ENCODE measurements around the gene KLKB1.
"Not testable (repeated sequence)": the region's sequence is repeated elsewhere in the genome, so short reads cannot be mapped to it uniquely, and the experiment has no call there.

KLKB1 gene

DNA sequence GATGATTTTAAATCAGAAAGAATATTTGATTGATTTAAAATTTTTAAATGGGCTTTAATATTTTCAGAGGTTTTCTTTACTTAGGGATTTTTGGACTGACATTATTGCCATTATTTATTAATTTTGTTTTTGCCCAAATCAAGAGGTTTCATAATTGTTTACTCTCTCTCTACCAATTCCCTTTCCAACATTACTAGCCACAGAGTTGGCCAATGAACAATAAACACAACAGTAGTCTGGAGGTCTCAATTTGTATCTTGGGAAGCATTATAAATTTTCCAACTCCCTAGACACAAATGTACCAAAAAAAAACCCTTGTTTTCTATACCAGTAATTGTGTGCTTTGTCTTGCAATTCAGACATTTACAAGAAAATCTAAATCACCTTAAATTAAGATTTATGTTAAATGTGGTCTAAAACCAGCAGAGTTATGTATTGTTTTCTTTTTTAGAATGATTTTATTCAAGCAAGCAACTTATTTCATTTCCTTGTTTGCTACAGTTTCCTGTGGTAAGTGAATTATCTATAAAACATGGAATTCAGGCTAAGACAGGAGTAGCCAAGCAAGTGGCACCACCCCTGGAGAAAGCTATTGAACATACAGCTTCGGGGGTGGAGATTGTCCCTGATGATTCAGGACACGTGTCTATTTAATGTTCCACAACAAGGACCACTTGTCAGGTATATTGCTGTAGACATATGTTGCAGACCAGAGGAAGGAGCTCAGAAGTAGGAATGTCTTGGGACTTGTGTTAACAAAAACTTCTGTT, 622 bp downstream of the KLKB1 start:
- no peak for DNase-seq

DNA sequence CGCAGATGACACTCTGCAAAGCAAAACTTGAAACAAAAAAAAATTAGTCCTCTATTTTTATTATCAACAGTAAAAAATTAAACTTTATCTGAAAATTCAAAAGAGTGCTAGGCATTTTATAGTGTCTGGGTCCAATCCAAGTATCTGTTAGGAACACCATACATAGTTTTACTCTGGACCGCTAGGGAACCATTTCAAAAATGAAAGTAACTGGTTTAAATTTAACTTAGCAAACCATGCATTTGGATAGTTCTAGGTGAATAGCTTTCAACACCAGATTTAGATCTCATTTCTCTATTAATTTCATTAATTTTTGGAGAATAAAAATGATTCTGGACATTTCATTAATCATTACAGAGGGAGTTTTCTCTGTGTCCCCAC, 1.2 kb downstream of the KLKB1 start:
- DNase-seq: no peak

DNA sequence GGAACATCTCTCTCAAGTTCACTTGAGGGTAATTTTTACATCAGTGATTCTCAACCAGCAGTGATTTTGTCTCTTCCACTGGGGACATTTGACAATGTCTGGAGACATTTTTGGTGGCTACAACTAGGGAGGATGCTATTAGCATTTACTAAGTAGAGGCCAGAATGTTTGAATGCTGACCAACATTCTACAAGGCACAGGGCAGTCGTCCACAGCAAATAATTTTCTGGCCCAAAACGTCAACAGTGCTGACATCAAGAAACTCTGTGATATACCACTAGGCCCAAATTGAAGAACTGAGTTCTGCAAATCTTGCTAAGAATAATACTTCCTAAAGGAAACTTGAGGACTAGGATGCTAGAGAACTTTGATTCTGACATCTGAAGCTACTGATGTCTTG, 7.1 kb downstream of the KLKB1 start:
- no peak for DNase-seq

DNA sequence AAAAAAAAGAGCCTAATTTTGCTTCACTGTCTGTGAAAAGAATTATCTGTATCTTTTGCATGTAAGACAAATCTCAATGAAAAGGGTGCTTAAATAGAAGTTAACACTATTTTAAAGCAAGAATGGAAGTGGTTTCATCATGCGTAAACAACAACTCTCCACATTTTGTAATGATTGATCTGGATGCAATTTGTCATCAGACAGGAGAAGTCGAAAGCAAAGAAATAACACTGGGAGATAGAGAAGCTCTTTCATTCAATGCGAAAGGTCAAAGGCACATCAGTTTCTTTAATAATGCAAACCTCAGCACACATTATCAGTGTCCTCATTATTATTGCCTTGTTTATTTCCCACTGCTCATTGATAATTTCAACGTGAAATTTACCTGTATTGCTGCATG, 8.8 kb downstream of the KLKB1 start:
- no peak for DNase-seq

DNA sequence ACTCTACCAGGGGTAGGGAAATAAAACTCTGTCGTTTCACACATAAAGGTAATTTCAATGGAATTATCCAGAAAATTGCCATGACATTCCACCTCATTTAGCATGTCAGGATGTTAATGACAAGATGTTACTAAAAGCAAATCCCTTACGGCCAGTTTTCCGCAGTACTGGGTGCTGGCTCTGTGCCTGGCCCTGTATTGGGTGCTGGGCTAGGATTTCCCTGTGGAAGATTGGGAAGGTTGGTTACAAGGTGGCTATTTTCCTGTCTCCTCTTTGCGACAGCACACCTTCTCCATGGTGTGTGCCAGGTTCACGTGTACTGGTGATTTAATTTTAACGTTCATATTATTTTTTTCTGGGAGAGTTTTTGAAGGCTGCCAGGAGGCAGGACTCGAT, 13.1 kb downstream of the KLKB1 start:
- DNase-seq: no peak

DNA sequence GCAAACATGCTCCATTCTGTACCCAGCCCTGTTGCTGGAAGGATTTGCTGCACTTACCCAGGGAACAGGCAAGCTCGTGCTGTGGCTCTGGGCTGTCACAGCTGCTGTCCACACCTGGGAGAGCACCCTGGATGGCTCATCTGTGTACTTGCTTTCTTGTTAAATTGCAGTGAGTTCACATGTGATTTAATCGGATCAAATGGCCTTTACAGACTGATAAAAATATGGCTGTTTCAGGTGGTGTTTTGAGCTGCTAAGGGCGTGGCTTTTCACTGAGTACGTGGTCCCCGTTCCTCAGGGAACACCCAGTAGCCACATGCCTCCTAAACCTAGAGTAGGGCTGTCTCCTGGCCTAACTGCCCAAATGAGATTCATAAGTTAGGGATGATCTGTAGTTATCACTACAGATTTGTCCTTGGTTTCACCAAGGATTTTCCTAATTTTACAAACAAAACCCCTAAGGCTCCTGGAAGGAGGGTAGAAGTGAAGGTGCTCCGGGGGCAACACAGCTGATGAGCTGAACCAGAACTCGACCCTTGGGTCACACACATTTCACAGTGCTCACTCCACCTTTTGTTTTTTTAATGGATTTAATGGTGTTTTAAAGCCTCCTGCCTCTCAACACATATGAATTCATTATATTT, 13.7 kb downstream of the KLKB1 start:
- DNase-seq: no peak

DNA sequence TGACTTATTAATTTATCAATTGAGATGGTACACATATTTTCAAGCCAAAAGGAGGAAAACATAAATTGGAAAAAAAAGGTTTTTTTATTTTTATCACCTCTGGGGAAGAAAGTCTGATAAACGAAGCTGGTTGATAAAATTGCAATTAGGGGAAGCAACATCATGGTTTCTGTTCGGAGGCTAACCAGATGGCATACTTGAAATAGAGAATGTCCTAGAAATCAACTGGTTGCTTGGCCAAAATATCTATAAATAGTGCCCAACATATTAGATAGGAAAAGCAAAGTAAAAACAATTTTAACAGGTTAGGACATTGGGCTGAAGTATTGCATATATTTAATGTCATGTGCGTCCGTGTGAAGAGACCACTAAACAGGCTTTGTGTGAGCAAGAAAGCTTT, 14.3 kb downstream of the KLKB1 start:
- no peak for DNase-seq

DNA sequence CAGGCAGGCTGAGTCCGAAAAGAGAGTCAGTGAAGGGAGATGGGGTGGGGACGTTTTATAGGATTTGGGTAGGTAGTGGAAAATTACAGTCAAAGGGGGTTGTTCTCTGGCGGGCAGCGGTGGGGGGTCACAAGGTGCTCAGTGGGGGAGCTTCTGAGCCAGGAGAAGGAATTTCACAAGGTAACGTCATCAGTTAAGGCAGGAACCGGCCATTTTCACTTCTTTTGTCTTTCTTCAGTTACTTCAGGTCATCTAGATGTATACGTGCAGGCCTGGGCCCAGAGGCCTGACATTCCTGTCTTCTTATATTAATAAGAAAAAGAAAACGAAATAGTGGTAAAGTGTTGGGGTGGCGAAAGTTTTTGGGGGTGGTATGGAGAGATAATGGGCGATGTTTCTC, 14.7 kb downstream of the KLKB1 start:
- not testable (repeated sequence) for DNase-seq

DNA sequence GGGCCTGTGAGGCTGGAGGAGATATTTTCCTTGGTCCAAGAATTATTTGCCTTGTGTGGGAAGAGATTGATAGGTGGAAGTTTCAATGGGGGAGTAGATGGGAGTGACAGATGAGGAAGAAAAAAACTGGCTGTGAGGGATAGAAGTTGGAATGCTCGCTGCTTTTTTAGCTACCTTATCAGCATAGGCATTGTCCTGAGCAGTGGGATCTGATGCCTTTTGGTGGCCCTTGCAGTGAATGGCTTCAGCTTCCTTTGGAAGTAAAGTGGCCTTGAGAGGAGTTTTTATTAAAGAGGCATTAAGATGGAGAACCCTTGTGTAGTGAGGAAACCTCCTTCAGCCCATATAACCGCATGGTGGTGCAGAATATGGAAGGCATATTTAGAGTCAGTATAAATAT, 16.0 kb downstream of the KLKB1 start:
- DNase-seq: no peak

DNA sequence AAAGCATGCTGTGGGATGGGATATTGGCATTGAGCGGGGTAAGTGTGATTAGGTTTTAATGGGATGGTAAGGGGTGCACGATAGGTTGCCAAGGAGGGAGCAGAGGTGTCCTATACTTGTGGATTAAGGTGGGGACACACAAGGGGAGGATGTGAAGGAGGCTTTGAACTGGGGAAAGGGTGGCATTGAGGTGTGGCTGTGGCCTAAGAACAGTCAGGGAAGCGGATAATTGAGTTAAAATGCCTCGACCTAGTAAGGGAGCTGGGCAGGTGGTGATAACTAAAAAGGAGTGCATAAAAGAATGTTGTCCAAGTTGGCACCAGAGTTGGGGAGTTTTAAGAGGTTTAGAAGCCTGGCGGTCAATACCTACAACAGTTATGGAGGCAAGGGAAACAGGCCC, 17.5 kb downstream of the KLKB1 start:
- DNase-seq: no peak

DNA sequence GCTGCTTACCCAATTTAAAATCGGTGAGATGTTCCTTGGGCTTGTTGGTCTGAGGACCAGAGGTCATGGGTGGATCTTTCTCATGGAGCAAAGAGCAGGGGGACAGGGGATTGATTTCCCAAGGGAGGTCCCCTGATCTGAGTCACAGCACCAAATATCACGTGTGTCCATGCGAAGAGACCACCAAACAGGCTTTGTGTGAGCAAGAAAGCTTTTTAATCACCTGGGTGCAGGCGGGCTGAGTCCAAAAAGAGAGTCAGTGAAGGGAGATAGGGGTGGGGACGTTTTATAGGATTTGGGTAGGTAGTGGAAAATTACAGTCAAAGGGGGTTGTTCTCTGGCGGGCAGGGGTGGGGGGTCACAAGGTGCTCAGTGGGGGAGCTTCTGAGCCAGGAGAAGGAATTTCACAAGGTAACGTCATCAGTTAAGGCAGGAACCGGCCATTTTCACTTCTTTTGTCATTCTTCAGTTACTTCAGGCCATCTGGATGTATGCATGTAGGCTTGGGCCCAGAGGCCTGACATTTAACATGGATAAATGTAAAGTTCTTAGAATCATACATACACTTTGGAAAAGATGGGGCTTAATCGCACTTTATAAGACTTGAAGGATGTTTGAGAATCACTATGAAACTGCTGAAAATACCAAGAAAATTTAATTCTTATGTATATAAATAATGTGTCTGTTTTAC, 19.9 kb downstream of the KLKB1 start:
- not testable (repeated sequence) for DNase-seq

DNA sequence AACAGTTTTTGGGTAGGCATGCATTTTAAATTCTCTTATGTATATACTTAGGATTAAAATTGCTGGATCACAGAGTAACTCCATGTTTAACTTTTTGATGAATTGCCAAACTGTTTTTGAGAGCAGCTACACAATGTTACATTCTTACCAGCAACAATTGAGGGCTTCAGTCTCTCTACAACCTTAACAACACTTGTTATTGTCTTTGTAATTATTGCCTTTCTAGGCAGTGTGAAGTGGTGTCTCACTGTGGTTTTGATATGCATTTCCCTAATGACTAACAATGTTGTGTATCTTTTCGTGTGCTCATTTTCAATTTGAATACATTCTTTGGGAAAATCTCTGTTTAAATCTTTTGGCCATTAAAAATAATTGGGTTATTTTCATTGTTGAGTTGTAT, 21.3 kb downstream of the KLKB1 start:
- DNase-seq: no peak

DNA sequence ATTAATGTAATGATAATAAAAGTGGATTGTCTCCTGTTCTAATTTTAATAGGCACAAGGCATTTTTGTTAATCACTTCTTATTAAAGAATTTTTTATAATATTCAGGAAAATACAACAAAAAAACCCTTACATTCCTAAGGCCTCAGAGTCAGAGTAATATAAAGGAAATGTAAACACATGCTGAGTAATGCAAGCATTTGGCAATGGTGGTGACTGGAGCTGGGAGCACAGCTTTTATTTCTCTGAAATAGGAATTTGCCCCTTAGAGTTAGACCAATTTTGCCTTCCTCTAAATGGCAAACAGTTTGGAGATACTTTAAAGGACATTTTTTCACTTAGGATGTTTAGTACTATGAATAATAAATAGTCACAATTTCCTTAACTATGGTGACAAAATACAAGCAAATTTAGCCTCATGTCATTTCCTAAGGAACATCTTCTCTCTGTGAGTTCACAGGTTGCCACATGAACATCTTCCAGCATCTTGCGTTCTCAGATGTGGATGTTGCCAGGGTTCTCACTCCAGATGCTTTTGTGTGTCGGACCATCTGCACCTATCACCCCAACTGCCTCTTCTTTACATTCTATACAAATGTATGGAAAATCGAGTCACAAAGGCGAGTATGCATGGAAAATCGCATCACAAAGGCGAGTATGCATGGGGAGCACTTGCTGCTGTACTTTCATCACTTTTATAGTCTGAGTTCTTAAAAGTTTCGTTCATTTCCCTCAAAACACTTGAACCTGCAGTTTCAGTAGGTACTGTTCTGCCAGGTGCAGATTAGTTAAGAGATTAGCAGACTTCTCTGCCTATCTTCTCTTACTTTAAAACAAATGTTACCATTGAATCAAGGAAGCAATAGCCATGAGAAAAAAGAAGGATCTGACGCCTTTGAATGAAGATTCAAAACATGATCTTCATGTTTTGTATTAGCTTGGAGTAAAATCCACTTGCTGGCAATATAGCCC, 22.8 kb downstream of the KLKB1 start:
- DNase-seq: peak; percentile 50

DNA sequence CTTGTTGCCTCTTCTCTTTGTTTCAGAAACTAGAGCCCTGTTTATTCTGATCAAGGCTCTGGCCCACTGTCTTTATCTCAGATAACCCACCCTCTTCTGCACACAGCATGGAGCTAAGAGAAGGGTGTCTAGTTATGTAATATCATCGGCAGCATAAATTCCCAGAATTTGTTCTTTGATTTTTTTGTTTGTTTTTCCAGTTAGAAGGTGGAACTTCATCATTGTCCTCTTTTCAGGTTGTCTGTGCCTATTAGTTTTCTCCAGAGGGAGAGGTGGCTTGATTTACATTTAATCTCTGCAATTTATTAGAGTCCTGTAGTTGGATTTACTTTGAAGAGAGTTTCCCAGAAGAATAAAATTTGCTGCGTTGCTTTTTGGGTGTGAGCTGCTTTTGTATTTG, 23.5 kb downstream of the KLKB1 start:
- DNase-seq: no peak

DNA sequence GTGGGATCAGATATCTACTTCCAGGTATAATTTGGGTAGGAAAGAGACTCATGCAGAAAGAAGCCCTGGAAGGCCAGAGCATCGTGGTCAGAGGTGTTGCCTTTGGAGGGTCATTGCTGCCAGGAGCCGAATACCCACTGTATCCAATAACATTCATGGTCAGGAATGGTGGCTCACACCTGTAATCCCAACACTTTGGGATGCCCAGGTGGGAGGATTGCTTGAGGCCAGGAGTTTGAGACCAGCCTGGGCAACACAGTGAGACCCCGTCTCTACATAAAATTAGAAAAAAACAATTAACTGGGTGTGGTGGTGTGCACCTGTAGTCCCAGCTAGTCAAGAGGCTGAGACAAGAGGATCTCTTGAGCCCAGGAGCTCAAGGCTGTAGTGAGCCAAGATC, 27.8 kb downstream of the KLKB1 start:
- no peak for DNase-seq

DNA sequence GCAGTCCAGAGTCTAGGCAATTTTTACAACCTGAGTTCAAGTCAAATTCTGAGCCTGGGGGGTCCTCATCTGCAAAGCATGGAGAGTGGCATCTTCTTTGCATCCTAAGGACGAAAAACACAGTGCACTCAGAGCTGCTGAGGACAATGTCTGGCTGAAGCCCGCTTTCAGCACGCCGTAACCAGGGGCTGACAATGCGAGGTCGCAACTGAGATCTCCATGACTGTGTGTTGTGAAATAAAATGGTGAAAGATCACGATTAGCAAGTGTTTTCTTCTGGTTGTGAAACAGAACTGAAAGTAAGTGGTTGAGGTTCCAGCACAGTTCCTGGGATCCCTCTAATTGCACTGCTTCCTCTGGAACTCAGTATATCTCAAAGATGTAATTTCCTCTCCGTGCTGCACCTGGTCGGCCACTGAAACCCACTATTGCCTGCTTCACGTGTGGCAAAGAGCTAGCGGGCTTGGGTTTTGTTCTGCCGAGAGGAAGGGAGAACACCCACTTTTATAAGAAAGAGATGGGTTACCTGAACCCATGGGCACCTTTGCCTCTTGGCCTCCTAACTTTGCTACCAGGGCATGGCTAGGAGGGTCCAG, 31.0 kb downstream of the KLKB1 start:
- DNase-seq: no peak

DNA sequence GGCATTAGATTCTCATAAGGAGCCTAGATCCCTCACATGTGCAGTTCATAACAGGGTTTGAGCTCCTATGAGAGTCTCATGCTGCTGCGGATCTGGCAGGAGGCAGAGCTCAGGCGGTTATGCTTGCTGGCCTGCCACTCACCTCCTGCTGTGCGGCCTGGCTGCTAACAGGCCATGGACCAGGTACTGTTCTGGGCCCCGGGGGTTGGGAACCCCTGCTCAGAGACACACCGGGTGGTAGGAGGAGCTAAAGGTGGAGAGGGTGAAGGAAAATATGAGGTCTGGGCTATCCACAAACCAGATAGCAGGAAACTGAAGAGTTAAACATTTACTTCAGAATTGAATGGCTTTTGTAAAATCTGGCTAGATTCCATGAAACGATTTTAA, 32.8 kb downstream of the KLKB1 start:
- DNase-seq: no peak

DNA sequence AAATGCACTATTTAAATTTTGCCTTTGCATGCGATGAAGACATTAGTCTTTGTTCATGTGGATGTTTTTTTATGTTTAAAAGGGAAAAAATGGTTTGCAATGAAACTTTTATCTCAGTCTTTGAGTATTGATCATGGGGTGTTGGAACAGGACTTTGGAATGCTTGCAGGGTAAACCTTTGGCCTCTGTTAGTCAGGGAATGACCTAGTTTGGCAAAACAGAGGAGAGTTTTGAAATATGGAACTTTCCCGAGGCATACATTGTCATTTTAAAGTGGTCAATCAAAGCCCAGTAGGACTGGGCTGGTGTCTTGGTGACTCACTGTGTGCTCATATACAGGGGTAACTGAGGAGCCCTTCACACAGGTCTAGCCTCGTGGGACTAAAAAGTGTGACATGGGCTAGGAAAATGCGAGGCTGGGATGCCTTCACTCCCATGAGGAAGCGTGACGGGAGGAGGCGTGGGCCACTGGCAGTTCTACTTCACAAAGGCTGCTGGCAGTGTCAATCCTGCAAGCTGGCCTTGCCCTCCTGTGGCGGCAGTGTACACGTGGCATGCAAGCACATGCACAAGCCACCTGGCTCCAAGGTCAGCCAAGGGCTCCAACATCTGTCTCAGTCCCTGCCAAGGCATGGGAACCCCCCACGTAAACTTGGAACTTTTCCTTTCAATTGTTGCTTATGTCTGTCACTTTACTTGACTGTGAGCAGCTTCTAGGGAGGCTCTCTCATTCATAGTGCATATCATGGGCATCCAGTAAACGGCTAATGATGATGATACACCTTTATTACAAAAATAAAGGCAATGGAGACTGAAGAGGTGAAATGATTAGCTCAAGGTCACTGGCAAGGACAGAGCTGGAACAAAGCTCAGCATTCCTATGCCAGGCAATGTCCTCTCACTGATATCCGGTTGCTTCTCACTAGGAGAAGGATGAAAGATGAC, 33.5 kb downstream of the KLKB1 start:
- no peak for DNase-seq

DNA sequence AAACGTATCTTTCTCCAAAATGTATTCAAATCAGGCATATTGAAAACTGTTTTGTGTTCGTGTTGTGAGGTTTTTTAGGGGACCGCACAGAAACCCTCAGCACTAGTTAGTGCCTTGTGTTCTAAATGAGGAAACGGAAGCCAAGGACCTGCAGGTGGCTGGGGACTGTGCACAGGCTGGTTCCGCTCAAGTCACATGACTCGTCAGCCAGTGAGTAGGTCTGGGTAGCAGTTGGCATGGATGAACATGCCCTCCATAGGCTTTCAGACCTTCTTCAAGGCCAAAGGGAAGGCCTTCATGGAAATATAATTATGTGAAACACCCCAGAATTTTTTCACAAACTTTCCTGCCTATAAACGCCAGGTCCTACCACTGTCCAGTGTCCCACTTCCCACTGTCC, 37.4 kb downstream of the KLKB1 start:
- no peak for DNase-seq

DNA sequence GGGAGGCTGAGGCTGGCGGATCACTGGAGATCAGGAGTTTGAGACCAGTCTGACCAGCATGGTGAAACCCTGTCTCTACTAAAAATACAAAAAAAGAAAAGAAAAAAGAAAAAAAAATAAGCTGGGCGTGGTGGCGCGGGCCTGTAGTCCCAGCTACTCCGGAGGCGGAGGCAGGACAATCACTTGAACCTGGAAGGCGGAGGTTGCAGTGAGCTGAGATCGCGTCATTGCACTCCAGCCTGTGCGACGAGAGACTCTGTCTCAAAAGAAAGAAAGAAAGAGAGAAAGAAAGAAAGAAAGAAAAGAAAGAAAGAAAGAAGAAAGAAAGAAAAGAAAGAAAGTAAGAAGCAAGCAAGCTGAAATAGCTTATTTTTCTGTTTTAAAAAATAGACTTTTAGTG, 37.9 kb downstream of the KLKB1 start:
- not testable (repeated sequence) for DNase-seq
